Esophagus squamous epithelium (tissue), 5 donors: ENCODE results near the gene SORCS1. TPM values are rescaled to one million over a fixed set of nuclear protein-coding genes. Genes with fewer than 3 reads are reported as not detected.

ENCODE experiments used
- DNase-seq: peaks from one replicate; lab custom pipeline; 2025; lab: John Stamatoyannopoulos, UW
- H3K27ac ChIP-seq, 4 donors: fragments of 200-600 bp; sonication (generic); one replicate each; pipeline ENCODE4 v1.5.1; 2016 to 2019; ENCODE audit warnings: mild to moderate bottlenecking in 1 of 4
- H3K27me3 ChIP-seq, 4 donors: fragments of 200-600 bp; sonication (generic); 1 replicate in 3 of 4; 2 replicates in 1 of 4; pipeline versions ENCODE4 v1.5.1 to v1.6.0; 2017 to 2021; ENCODE audit warnings: antibody characterized with exemption in 1 of 4
- H3K36me3 ChIP-seq, 3 donors: fragments of 200-600 bp; sonication (generic); one replicate each; pipeline ENCODE4 v1.5.1; 2016 to 2019
- H3K4me1 ChIP-seq, 3 donors: fragments of 200-600 bp; sonication (generic); one replicate each; pipeline ENCODE4 v1.5.1; 2017 to 2019
- H3K4me3 ChIP-seq, 4 donors: fragments of 200-600 bp; sonication (generic); 1 replicate in 3 of 4; 2 replicates in 1 of 4; pipeline ENCODE4 v1.5.1; 2016 to 2019; ENCODE audit warnings: mild to moderate bottlenecking in 2 of 4, moderate library complexity in 1 of 4
- H3K9me3 ChIP-seq, 3 donors: fragments of 200-600 bp; sonication (generic); one replicate each; pipeline ENCODE4 v1.5.1; 2016 to 2019
- POLR2A ChIP-seq, 4 donors: fragments of 450-650 bp; IDR thresholded peaks; one replicate each; pipeline ENCODE4 v1.6.1; 2017; ENCODE audit warnings: antibody characterized with exemption in 4 of 4, mild to moderate bottlenecking in 4 of 4, moderate library complexity in 3 of 4
- WGBS, 2 donors: methylation state at CpG; one replicate each; pipeline ENCODE4 v1.1.5; 2018; 5-methylcytosine and 5-hydroxymethylcytosine counted together
- intact Hi-C: fragments of 100-400 bp; cut with DNase I; formaldehyde crosslinking; loops from one replicate; pipeline ENCODE4 v1.15.0; 2022
- total RNA-seq, 4 donors: library from RNA; depleted of rRNA; stranded (reverse); fragments of >200 nt; gene quantifications; one replicate each; pipeline ENCODE4 v1.1.0, GENCODE V29; 2016
- TF ChIP-seq, protein P1 (sequence below), 6 experiments: fragments of 450-650 bp in 4 of 6; fragments of 200-600 bp in 2 of 6; sonication (generic) in 2 of 6; IDR thresholded peaks; one replicate each; pipeline ENCODE4 v1.5.1; 2016 to 2019; ENCODE audit warnings: antibody characterized with exemption in 6 of 6, mild to moderate bottlenecking in 4 of 6, moderate library complexity in 4 of 6
- donor health status: DM: yes; HTN: yes; CAD: no.

The SORCS1 gene
- total RNA-seq, 4 donors from 2014 or later = 0.88 to 4.8 (median 1.4) TPM; not detected in 1

DNA sequence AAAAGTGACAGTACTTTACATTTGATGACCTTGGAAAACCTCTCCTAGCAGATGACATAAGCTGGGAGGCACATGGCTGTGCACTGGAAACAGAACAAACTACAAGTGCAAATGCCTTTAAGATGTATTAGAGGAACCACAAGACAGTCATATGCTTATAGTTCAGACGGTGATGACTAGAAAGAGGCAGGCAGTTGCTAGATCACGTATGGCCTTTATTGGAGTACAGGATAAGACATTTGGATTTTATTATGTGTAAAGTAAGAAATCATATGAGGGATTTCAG lies 290.0 kb downstream of the SORCS1 start:
- Histone ChIP-seq H3K27me3 (no peaks in the 10 kb centered on the region), H3K27ac (no peak overlapping the region), H3K4me1 (no peaks in the 10 kb centered on the region), H3K4me3 (no peak overlapping the region), H3K9me3 (no peaks in the 10 kb centered on the region), H3K36me3 (no peaks in the 10 kb centered on the region)
- intact Hi-C loops = no loop called here
- no peak for TF ChIP-seq POLR2A (IDR thresholded peaks at IDR 0.05)
- TF ChIP-seq, protein P1, sequence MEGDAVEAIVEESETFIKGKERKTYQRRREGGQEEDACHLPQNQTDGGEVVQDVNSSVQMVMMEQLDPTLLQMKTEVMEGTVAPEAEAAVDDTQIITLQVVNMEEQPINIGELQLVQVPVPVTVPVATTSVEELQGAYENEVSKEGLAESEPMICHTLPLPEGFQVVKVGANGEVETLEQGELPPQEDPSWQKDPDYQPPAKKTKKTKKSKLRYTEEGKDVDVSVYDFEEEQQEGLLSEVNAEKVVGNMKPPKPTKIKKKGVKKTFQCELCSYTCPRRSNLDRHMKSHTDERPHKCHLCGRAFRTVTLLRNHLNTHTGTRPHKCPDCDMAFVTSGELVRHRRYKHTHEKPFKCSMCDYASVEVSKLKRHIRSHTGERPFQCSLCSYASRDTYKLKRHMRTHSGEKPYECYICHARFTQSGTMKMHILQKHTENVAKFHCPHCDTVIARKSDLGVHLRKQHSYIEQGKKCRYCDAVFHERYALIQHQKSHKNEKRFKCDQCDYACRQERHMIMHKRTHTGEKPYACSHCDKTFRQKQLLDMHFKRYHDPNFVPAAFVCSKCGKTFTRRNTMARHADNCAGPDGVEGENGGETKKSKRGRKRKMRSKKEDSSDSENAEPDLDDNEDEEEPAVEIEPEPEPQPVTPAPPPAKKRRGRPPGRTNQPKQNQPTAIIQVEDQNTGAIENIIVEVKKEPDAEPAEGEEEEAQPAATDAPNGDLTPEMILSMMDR (IDR thresholded peaks at IDR 0.05) = no peak
- no peak for DNase-seq
- 66 to 67% methylated on average over 2 of the region's 2 CpGs for WGBS, 2 donors

DNA sequence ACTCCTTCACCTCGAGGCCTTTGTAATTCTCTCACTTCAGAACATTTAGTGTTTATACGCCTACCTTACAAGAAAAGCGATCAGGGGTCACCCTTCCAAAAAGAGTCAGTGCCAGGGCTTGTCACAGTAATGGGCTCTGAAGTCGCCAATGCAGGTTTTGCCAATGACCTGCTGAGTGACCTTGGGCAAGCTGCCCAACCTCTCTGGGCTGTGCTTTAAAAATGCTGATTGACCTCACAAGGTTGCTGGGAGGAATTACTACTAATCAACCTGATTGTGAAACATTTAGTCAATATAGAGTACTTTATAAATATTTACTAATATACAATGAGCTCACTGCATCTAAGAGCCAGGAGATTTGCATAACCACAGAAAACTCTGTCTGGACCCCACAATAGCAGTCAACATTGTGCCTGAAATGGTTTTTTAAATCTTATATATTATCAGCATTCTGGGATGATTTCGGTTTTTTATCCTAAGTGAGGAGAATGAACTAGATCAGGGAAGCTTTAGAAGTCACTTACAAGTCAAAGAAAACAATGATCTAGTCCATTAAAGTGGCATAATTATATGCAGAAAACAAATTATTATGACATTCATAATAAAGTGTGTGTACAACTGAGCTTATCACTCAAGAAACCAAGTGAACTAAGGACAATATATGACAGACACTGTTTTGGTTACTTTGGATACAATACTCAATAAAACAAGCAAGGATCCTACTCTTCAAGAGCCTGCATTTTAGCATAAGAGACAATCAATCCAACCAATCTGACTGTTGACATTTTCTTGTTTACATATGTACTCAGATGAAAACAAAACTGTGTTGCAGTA lies 290.5 kb downstream of the SORCS1 start:
- WGBS, 2 donors = 50 to 76% methylated on average over 5 of the region's 5 CpGs
- DNase-seq = no peak
- TF ChIP-seq POLR2A (IDR thresholded peaks at IDR 0.05) = no peak
- TF ChIP-seq, protein P1 (IDR thresholded peaks at IDR 0.05) = no peak
- H3K9me3 ChIP-seq = no peaks in the 10 kb centered on the region
- H3K27ac ChIP-seq = no peak overlapping the region
- no peaks in the 10 kb centered on the region for H3K4me1 ChIP-seq
- no peak overlapping the region for H3K4me3 ChIP-seq
- H3K27me3 ChIP-seq = no peaks in the 10 kb centered on the region
- intact Hi-C loops = no loop called here
- no peaks in the 10 kb centered on the region for H3K36me3 ChIP-seq

DNA sequence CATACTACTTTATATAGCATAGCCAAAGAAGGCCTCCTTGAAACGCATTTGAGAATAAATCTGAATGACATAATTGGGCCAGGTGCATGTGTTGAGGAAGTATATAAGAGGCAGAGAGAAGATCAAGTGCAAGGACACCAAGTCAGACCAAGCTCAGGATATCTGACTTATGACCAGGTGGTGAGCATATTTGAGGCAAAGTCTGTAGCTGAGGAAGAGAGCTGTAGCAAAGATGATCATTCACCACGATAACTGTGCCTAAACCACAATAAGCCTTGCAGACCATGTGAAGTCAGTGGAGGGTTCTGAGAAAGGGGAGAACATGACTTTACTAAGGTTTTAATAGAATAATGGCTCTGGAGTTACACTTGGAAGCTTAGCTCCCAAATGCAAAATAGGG lies 292.3 kb downstream of the SORCS1 start:
- Histone ChIP-seq H3K27me3 (no peaks in the 10 kb centered on the region), H3K9me3 (no peaks in the 10 kb centered on the region), H3K4me3 (no peak overlapping the region), H3K4me1 (no peaks in the 10 kb centered on the region), H3K27ac (no peak overlapping the region), H3K36me3 (no peaks in the 10 kb centered on the region)
- TF ChIP-seq, protein P1 (IDR thresholded peaks at IDR 0.05) = no peak
- TF ChIP-seq POLR2A (IDR thresholded peaks at IDR 0.05) = no peak
- DNase-seq = no peak
- intact Hi-C loops = no loop called here
- 55 to 63% methylated on average over 2 of the region's 2 CpGs for WGBS, 2 donors

DNA sequence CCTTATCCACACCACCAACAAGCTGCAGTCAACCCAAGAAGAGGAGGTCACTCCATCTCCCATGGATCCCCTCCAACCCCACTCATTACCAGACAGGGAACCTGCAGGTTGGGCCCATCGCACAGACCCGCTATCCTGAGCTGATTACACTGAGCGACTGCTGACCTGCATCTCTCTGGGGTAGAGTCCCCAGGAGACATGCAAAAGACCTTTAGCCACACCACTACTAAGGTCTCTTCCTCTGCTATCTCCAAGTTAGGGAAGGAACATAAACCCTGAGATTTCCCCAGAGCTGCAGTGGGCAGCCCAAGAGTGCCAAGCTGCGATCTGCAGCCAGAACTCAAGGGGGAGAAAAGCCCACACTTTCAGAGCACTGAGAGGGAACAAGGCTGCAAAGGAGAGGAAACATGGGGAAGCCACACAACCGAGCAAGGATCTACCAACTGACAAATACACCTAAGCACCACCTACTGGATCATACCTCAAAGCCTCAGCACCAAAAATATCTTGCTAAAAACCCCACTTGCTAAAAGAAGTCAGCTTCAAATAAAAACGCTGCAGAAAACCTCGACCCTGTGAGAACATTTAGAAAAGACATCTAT lies 298.2 kb downstream of the SORCS1 start:
- TF ChIP-seq, protein P1 (IDR thresholded peaks at IDR 0.05) = no peak
- no peak for TF ChIP-seq POLR2A (IDR thresholded peaks at IDR 0.05)
- H3K4me3 ChIP-seq = no peak overlapping the region
- H3K27me3 ChIP-seq = no peaks in the 10 kb centered on the region
- no peaks in the 10 kb centered on the region for H3K36me3 ChIP-seq
- H3K4me1 ChIP-seq = no peaks in the 10 kb centered on the region
- DNase-seq = no peak
- peaks cover 0 to 14% (median 0%) of the 10 kb centered on the region in 3 donors for H3K9me3 ChIP-seq
- WGBS, 2 donors = 62 to 80% methylated on average over 4 to 6 of the region's 7 CpGs
- intact Hi-C loops = no loop called here
- no peak overlapping the region for H3K27ac ChIP-seq

DNA sequence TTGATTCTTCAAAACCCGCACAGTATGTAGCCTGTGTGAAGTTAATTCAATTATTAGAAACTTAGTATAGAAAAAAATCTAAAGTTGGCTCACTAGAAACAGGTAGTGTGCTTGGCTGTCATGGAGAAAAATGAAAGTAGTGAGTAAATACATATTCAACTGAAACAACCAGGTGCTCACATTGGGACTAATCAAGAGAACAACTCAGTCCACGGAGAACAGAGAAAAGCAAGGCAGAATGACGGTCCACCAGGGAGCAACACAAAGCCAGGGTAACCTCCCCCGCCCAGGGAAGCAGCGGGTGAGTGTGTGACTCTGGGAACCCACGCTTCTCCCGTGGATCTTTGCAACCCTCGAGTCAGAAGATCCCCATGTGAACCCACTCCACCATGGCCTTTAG lies 300.5 kb downstream of the SORCS1 start:
- no peaks in the 10 kb centered on the region for H3K27me3 ChIP-seq
- no peak overlapping the region for H3K27ac ChIP-seq
- H3K9me3 ChIP-seq = peaks cover 0 to 19% (median 0%) of the 10 kb centered on the region in 3 donors
- WGBS, 2 donors = 81 to 82% methylated on average over 8 of the region's 8 CpGs
- no peak for DNase-seq
- TF ChIP-seq POLR2A (IDR thresholded peaks at IDR 0.05) = no peak
- TF ChIP-seq, protein P1 (IDR thresholded peaks at IDR 0.05) = no peak
- no peaks in the 10 kb centered on the region for H3K4me1 ChIP-seq
- intact Hi-C loops = no loop called here
- H3K36me3 ChIP-seq = no peaks in the 10 kb centered on the region
- no peak overlapping the region for H3K4me3 ChIP-seq
